ENCODE data around the gene SSR4. TPM values are rescaled to one million over a fixed set of nuclear protein-coding genes. Genes with fewer than 3 reads are reported as not detected.

The SSR4 gene
- total RNA-seq, 1 donor from 2014 or later = 183 TPM

DNA sequence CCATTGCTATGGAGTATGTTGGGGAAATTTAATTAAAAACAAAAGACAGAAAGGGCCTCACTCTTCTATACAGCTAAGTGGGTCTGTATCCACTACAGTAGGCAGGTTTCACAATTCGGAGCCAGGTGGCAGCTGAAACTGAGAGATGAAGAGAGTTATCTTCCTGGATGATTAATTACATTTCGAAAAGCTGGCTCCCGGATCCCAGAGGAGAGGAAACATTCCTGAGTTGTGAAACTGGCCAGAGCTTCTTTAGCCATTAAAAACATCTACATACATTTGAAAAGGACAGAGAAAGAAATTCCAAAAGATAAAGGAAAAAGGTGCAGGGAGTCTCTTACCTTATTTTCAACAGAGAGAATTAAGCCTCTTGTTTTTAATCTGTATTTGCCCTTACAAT lies 51.4 kb downstream of the SSR4 start:
- no peaks in the 10 kb centered on the region for H3K9me3 Mint-ChIP-seq
- peaks cover 8% of the 10 kb centered on the region for H3K27me3 Mint-ChIP-seq (ENCODE audit: low read depth)
- DNase-seq (ENCODE audit: low read depth, low spot score) = no peak
- no peak overlapping the region for H3K4me3 Mint-ChIP-seq
- no peak overlapping the region for H3K27ac Mint-ChIP-seq (ENCODE audit: unreplicated experiment)
- peaks cover 18% of the 10 kb centered on the region for H3K4me1 Mint-ChIP-seq
- H3K36me3 Mint-ChIP-seq (ENCODE audit: low read depth) = no peaks in the 10 kb centered on the region
- TF ChIP-seq, protein P1, sequence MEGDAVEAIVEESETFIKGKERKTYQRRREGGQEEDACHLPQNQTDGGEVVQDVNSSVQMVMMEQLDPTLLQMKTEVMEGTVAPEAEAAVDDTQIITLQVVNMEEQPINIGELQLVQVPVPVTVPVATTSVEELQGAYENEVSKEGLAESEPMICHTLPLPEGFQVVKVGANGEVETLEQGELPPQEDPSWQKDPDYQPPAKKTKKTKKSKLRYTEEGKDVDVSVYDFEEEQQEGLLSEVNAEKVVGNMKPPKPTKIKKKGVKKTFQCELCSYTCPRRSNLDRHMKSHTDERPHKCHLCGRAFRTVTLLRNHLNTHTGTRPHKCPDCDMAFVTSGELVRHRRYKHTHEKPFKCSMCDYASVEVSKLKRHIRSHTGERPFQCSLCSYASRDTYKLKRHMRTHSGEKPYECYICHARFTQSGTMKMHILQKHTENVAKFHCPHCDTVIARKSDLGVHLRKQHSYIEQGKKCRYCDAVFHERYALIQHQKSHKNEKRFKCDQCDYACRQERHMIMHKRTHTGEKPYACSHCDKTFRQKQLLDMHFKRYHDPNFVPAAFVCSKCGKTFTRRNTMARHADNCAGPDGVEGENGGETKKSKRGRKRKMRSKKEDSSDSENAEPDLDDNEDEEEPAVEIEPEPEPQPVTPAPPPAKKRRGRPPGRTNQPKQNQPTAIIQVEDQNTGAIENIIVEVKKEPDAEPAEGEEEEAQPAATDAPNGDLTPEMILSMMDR (conservative IDR thresholded peaks at IDR 0.05) = no peak

Other genes starting within 250 kb of the SSR4 start
- gene CCNQ, start 195.5 kb upstream of the SSR4 start, total RNA-seq = 24.4 and 25.3 TPM in 2 replicates
- 1.7 TPM in 2 replicates for gene DUSP9, start 147.5 kb upstream of the SSR4 start, total RNA-seq
- 9.4 and 10.2 TPM in 2 replicates for gene PNCK, start 120.9 kb upstream of the SSR4 start, total RNA-seq
- 123 and 125 TPM in 2 replicates for gene SLC6A8, start 106.7 kb upstream of the SSR4 start, total RNA-seq
- gene BCAP31, start 70.3 kb upstream of the SSR4 start, total RNA-seq = 117 and 118 TPM in 2 replicates
- 6.0 and 6.6 TPM in 2 replicates for gene ABCD1, start 69.8 kb upstream of the SSR4 start, total RNA-seq
- gene PLXNB3, start 30.4 kb upstream of the SSR4 start, total RNA-seq = 15.7 and 16.2 TPM in 2 replicates
- 0.14 and 0.30 TPM in 2 replicates for gene SRPK3, start 13.6 kb upstream of the SSR4 start, total RNA-seq
- 50.2 and 52.6 TPM in 2 replicates for gene IDH3G, start 293 bp upstream of the SSR4 start, total RNA-seq
- gene PDZD4, start 35.9 kb downstream of the SSR4 start, total RNA-seq = 48.8 and 52.5 TPM in 2 replicates
- gene L1CAM, start 91.5 kb downstream of the SSR4 start, total RNA-seq = 133 and 137 TPM in 2 replicates
- not detected in 2 replicates for gene AVPR2, start 110.0 kb downstream of the SSR4 start, total RNA-seq
- gene ARHGAP4, start 131.6 kb downstream of the SSR4 start, total RNA-seq = 10.2 and 10.7 TPM in 2 replicates
- 116 and 124 TPM in 2 replicates for gene NAA10, start 140.4 kb downstream of the SSR4 start, total RNA-seq
- gene RENBP, start 150.0 kb downstream of the SSR4 start, total RNA-seq = 11.4 and 11.8 TPM in 2 replicates
- gene HCFC1, start 177.2 kb downstream of the SSR4 start, total RNA-seq = 168 and 173 TPM in 2 replicates
- gene TMEM187, start 178.1 kb downstream of the SSR4 start, total RNA-seq = 8.0 and 14.0 TPM in 2 replicates
- gene IRAK1, start 225.2 kb downstream of the SSR4 start, total RNA-seq = 119 and 127 TPM in 2 replicates

All from neural crest cell (in vitro differentiated cells).